NOMO-1 treated with DMSO at 0.1 percent for 48 hours (cell line): ENCODE results near the gene APBB1IP.
"Not testable (repeated sequence)": the region's sequence is repeated elsewhere in the genome, so short reads cannot be mapped to it uniquely, and the experiment has no call there.

Experiments used
- DNase-seq: peaks from one replicate; lab custom pipeline; 2025; ENCODE audit not compliant: unreplicated experiment; lab: John Stamatoyannopoulos, UW

Gene APBB1IP

GRCh38 chr10:26441491-26442214 is 3.5 kb downstream of the APBB1IP start:
- DNase-seq: no peak

GRCh38 chr10:26445411-26446031 is 7.4 kb downstream of the APBB1IP start:
- DNase-seq: no peak

GRCh38 chr10:26446258-26446657 is 8.1 kb downstream of the APBB1IP start:
- no peak for DNase-seq

- DNase-seq: no peak
Measured at GRCh38 chr10:26448292-26448691, 10.2 kb downstream of the APBB1IP start.

- DNase-seq: no peak
Measured at GRCh38 chr10:26448706-26449435, 10.7 kb downstream of the APBB1IP start.

- no peak for DNase-seq
Measured at GRCh38 chr10:26449726-26450125, 11.6 kb downstream of the APBB1IP start.

GRCh38 chr10:26451903-26452302 is 13.8 kb downstream of the APBB1IP start:
- no peak for DNase-seq

GRCh38 chr10:26453850-26454249 is 15.7 kb downstream of the APBB1IP start:
- no peak for DNase-seq

GRCh38 chr10:26454891-26455290 is 16.8 kb downstream of the APBB1IP start:
- no peak for DNase-seq

GRCh38 chr10:26455567-26456315 is 17.6 kb downstream of the APBB1IP start:
- DNase-seq: peak; percentile 62

- DNase-seq: peak; percentile 31
Measured at GRCh38 chr10:26457088-26457487, 18.9 kb downstream of the APBB1IP start.

GRCh38 chr10:26460736-26461135 is 22.6 kb downstream of the APBB1IP start:
- DNase-seq: no peak

- no peak for DNase-seq
Measured at GRCh38 chr10:26463986-26464385, 25.8 kb downstream of the APBB1IP start.

GRCh38 chr10:26464632-26465280 is 26.6 kb downstream of the APBB1IP start:
- no peak for DNase-seq

- DNase-seq: not testable (repeated sequence)
Measured at GRCh38 chr10:26466531-26466930, 28.4 kb downstream of the APBB1IP start.

- no peak for DNase-seq
Measured at GRCh38 chr10:26467639-26468038, 29.5 kb downstream of the APBB1IP start.

GRCh38 chr10:26468291-26468690 is 30.1 kb downstream of the APBB1IP start:
- DNase-seq: no peak

- no peak for DNase-seq
Measured at GRCh38 chr10:26468700-26469099, 30.6 kb downstream of the APBB1IP start.

- DNase-seq: no peak
Measured at GRCh38 chr10:26472492-26472778, 34.3 kb downstream of the APBB1IP start.

GRCh38 chr10:26474026-26474425 is 35.9 kb downstream of the APBB1IP start:
- no peak for DNase-seq

GRCh38 chr10:26474845-26475244 is 36.7 kb downstream of the APBB1IP start:
- not testable (repeated sequence) for DNase-seq
